CD4-positive, alpha-beta T cell (primary cell): Measurements from ENCODE around the gene SEMA3D. TPM values are rescaled to one million over a fixed set of nuclear protein-coding genes. Genes with fewer than 3 reads are reported as not detected.

ENCODE experiments used
- ATAC-seq: fragments of 200-7000 bp; cut with Tn5 transposase; one replicate; pipeline ENCODE4 v1.10.0; 2022; ENCODE audit warnings: mild to moderate bottlenecking; ENCODE audit not compliant: poor library complexity
- CTCF ChIA-PET: fragments of 350-600 bp; sonication (Branson Sonifier 250); formaldehyde crosslinking; loops from one replicate; lab custom pipeline; 2021; ENCODE audit warnings: antibody characterized with exemption, inconsistent platforms; lab: Charles Lee
- POLR2A ChIA-PET: fragments of 350-600 bp; sonication (Branson Sonifier 250); formaldehyde crosslinking; loops from one replicate; lab custom pipeline; 2021; ENCODE audit warnings: antibody characterized with exemption, inconsistent platforms; lab: Charles Lee
- DNase-seq, 14 experiments: peaks; one replicate each; pipeline ENCODE4 v3.0.0-alpha.2; 2013 to 2020; ENCODE audit warnings: mixed read lengths in 2 of 14
- H3K27ac ChIP-seq, 2 donors: one replicate each; pipeline versions ENCODE4 v1.5.1 to v1.7.0; 2013; ENCODE audit warnings: low read length in 2 of 2, low read depth in 1 of 2, mild to moderate bottlenecking in 1 of 2
- H3K27me3 ChIP-seq, 2 experiments: 1 replicate in 1 of 2; 2 replicates in 1 of 2; pipeline versions ENCODE4 v1.6.1 to v1.7.0; 2013; ENCODE audit warnings: low read length in 2 of 2, control low read depth in 1 of 2, mild to moderate bottlenecking in 1 of 2, moderate library complexity in 1 of 2; ENCODE audit not compliant: insufficient read depth in 2 of 2, control insufficient read depth in 1 of 2
- H3K36me3 ChIP-seq: one replicate; pipeline ENCODE4 v1.6.1; 2013; ENCODE audit warnings: low read length, control low read depth; ENCODE audit not compliant: insufficient read depth
- H3K4me1 ChIP-seq: one replicate; pipeline ENCODE4 v1.6.1; 2013; ENCODE audit warnings: low read length, control low read depth; ENCODE audit not compliant: insufficient read depth
- H3K4me3 ChIP-seq: one replicate; pipeline ENCODE4 v1.5.1; 2013; ENCODE audit warnings: mild to moderate bottlenecking, low read length, moderate library complexity
- H3K9me3 ChIP-seq, 2 experiments: 1 replicate in 1 of 2; 2 replicates in 1 of 2; pipeline versions ENCODE4 v1.6.1 to v1.7.0; 2013; ENCODE audit warnings: low read length in 2 of 2, mild to moderate bottlenecking in 2 of 2, control low read depth in 1 of 2, moderate library complexity in 1 of 2; ENCODE audit not compliant: control insufficient read depth in 1 of 2, insufficient read depth in 1 of 2
- H3K27ac Mint-ChIP-seq: one replicate; pipeline ENCODE4 v1.8.0; 2020; ENCODE audit warnings: mixed read lengths
- H3K27me3 Mint-ChIP-seq: one replicate; pipeline ENCODE4 v1.8.0; 2021; ENCODE audit warnings: mixed read lengths
- H3K36me3 Mint-ChIP-seq: one replicate; pipeline ENCODE4 v1.8.0; 2021; ENCODE audit warnings: low read depth, mixed read lengths
- H3K4me1 Mint-ChIP-seq: one replicate; pipeline ENCODE4 v1.8.0; 2021; ENCODE audit warnings: low read depth, mixed read lengths
- H3K4me3 Mint-ChIP-seq: one replicate; pipeline ENCODE4 v1.8.0; 2020; ENCODE audit warnings: mild to moderate bottlenecking, mixed read lengths
- H3K9me3 Mint-ChIP-seq: one replicate; pipeline ENCODE4 v1.8.0; 2020; ENCODE audit warnings: mixed read lengths
- CTCF ChIP-seq: fragments of 200-600 bp; IDR thresholded peaks from one replicate; pipeline ENCODE4 v1.8.0; 2022; ENCODE audit warnings: antibody characterized with exemption, mild to moderate bottlenecking
- intact Hi-C, 2 experiments: fragments of 100-400 bp; cut with DNase I in 1 of 2; cut with micrococcal nuclease in 1 of 2; formaldehyde crosslinking; loops; one replicate each; pipeline versions ENCODE4 v1.15.1 to v1.9.0; 2023 to 2025; cut with DNase I, micrococcal nuclease
- total RNA-seq, 174 experiments: library from RNA in 2 of 174; stranded (reverse) in 2 of 174; gene quantifications; one replicate each; pipeline ENCODE4 v1.2.3 and lab custom pipeline; 2021 to 2026

The SEMA3D gene
- total RNA-seq, 2 experiments from 2014 or later = not detected

- TF ChIP-seq CTCF = no peak
- H3K4me1 ChIP-seq = no peaks in the 10 kb centered on the region
- H3K27me3 ChIP-seq = no peaks in the 10 kb centered on the region
- intact Hi-C loops = no loop called here
- Mint-ChIP-seq H3K36me3 (no peaks in the 10 kb centered on the region), H3K4me3 (no peak overlapping the region), H3K27ac (no peak overlapping the region), H3K9me3 (no peaks in the 10 kb centered on the region), H3K27me3 (no peaks in the 10 kb centered on the region), H3K4me1 (no peaks in the 10 kb centered on the region)
- no peaks in the 10 kb centered on the region for H3K36me3 ChIP-seq
- POLR2A ChIA-PET = no interaction called here
- CTCF ChIA-PET = no interaction called here
- no peak overlapping the region for H3K27ac ChIP-seq
- no peak for ATAC-seq
- DNase-seq = no peak
- no peak overlapping the region for H3K4me3 ChIP-seq
- no peaks in the 10 kb centered on the region for H3K9me3 ChIP-seq
Measured at GRCh38 chr7:85215098-85215497, 28.2 kb upstream of the SEMA3D start.

GRCh38 chr7:85213500-85213899 is 26.6 kb upstream of the SEMA3D start:
- no peaks in the 10 kb centered on the region for H3K4me1 ChIP-seq
- Mint-ChIP-seq H3K4me3 (no peak overlapping the region), H3K27me3 (no peaks in the 10 kb centered on the region), H3K9me3 (no peaks in the 10 kb centered on the region), H3K4me1 (no peaks in the 10 kb centered on the region), H3K27ac (no peak overlapping the region), H3K36me3 (no peaks in the 10 kb centered on the region)
- ChIA-PET POLR2A (no interaction called here), CTCF (no interaction called here)
- H3K36me3 ChIP-seq = no peaks in the 10 kb centered on the region
- ATAC-seq = no peak
- no peak overlapping the region for H3K27ac ChIP-seq
- no peaks in the 10 kb centered on the region for H3K9me3 ChIP-seq
- DNase-seq = no peak
- intact Hi-C loops = no loop called here
- H3K27me3 ChIP-seq = no peaks in the 10 kb centered on the region
- TF ChIP-seq CTCF = no peak
- H3K4me3 ChIP-seq = no peak overlapping the region

- Mint-ChIP-seq H3K27me3 (no peaks in the 10 kb centered on the region), H3K27ac (no peak overlapping the region), H3K4me3 (no peak overlapping the region), H3K4me1 (no peaks in the 10 kb centered on the region), H3K9me3 (peaks cover 3% of the 10 kb centered on the region), H3K36me3 (no peaks in the 10 kb centered on the region)
- ChIA-PET CTCF (no interaction called here), POLR2A (no interaction called here)
- Histone ChIP-seq H3K27ac (no peak overlapping the region), H3K9me3 (peaks cover 0 to under 1% of the 10 kb centered on the region in 2 experiments), H3K4me1 (no peaks in the 10 kb centered on the region), H3K4me3 (no peak overlapping the region), H3K36me3 (no peaks in the 10 kb centered on the region), H3K27me3 (no peaks in the 10 kb centered on the region)
- DNase-seq (no peak), ATAC-seq (no peak)
- intact Hi-C loops = no loop called here
- no peak for TF ChIP-seq CTCF
Measured at GRCh38 chr7:85205754-85206153, 18.9 kb upstream of the SEMA3D start.
